Chondrocyte (in vitro differentiated cells): Measurements from ENCODE around the gene NETO2. TPM values are rescaled to one million over a fixed set of nuclear protein-coding genes. Genes with fewer than 3 reads are reported as not detected.
"Not testable (repeated sequence)": the region's sequence is repeated elsewhere in the genome, so short reads cannot be mapped to it uniquely, and the experiment has no call there.

Experiments used
- DNase-seq: peaks from one replicate; pipeline ENCODE4 v3.0.0; 2021; ENCODE audit warnings: mixed read lengths, low spot score
- H3K27ac Mint-ChIP-seq: one replicate; pipeline ENCODE4 v1.8.0; 2021; ENCODE audit warnings: mild to moderate bottlenecking, moderate library complexity, mixed read lengths; ENCODE audit not compliant: unreplicated experiment
- H3K27me3 Mint-ChIP-seq: 2 replicates; pipeline ENCODE4 v1.8.0; 2021; ENCODE audit warnings: low read depth, mixed read lengths
- H3K36me3 Mint-ChIP-seq: 2 replicates; pipeline ENCODE4 v1.8.0; 2021; ENCODE audit warnings: low read depth, mixed read lengths
- H3K4me1 Mint-ChIP-seq: 2 replicates; pipeline ENCODE4 v1.8.0; 2021; ENCODE audit warnings: low read depth, mild to moderate bottlenecking, mixed read lengths
- H3K4me3 Mint-ChIP-seq: one replicate; pipeline ENCODE4 v1.8.0; 2021; ENCODE audit warnings: mild to moderate bottlenecking, moderate library complexity, mixed read lengths; ENCODE audit not compliant: unreplicated experiment
- H3K9me3 Mint-ChIP-seq: 2 replicates; pipeline ENCODE4 v1.8.0; 2021; ENCODE audit warnings: low read depth, mixed read lengths
- total RNA-seq: library from RNA; stranded (reverse); gene quantifications from 3 replicates; pipeline ENCODE4 v1.2.1, GENCODE V29; 2021
- TF ChIP-seq, protein P1 (sequence below): fragments of 200-600 bp; sonication (generic); IDR thresholded peaks from 2 replicates; pipeline ENCODE4 v1.5.0; 2021; ENCODE audit warnings: antibody characterized with exemption, mild to moderate bottlenecking, moderate library complexity

NETO2 gene
- total RNA-seq, 1 donor from 2014 or later: 9.0 TPM

DNA sequence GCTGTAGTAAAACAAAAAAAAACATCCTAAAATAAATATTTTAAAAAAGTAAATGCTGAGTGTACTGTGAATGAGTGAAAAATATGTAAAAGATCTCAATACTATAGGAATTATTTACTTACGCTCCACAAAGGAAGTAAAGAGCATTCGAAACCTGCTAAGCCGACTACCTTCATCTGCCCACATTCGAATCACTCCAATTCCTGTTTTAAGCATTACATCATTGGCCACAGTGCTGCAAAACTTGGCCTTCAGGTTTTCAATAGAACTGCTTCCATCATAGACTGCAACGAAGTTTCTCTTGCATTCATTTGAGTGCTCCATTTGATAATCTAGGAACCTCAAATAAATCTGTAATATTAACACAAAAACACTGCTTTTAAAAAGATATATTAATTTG is 34.4 kb downstream of the NETO2 start:
- Mint-ChIP-seq H3K4me3 (no peak overlapping the region), H3K36me3 (peaks cover 3% of the 10 kb centered on the region), H3K27me3 (no peaks in the 10 kb centered on the region), H3K4me1 (no peaks in the 10 kb centered on the region), H3K9me3 (no peaks in the 10 kb centered on the region), H3K27ac (no peak overlapping the region)
- TF ChIP-seq, protein P1, sequence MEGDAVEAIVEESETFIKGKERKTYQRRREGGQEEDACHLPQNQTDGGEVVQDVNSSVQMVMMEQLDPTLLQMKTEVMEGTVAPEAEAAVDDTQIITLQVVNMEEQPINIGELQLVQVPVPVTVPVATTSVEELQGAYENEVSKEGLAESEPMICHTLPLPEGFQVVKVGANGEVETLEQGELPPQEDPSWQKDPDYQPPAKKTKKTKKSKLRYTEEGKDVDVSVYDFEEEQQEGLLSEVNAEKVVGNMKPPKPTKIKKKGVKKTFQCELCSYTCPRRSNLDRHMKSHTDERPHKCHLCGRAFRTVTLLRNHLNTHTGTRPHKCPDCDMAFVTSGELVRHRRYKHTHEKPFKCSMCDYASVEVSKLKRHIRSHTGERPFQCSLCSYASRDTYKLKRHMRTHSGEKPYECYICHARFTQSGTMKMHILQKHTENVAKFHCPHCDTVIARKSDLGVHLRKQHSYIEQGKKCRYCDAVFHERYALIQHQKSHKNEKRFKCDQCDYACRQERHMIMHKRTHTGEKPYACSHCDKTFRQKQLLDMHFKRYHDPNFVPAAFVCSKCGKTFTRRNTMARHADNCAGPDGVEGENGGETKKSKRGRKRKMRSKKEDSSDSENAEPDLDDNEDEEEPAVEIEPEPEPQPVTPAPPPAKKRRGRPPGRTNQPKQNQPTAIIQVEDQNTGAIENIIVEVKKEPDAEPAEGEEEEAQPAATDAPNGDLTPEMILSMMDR: no peak
- DNase-seq: no peak

DNA sequence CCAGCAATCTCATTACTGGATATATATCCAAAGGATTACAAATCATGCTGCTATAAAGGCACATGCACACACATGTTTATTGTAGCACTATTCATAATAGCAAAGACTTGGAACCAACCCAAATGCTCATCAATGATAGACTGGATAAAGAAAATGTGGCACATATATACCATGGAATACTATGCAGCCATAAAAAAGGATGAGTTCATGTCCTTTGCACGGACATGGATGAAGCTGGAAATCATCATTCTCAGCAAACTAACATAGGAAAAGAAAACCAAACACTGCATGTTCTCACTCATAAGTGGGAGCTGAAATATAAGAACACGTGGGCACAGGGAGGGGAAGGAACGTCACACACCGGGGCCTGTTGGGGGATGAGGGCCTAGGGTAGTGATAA is 40.8 kb downstream of the NETO2 start:
- not testable (repeated sequence) for H3K36me3 Mint-ChIP-seq, H3K27me3 Mint-ChIP-seq, H3K27ac Mint-ChIP-seq, H3K4me1 Mint-ChIP-seq, H3K4me3 Mint-ChIP-seq, H3K9me3 Mint-ChIP-seq, DNase-seq

DNA sequence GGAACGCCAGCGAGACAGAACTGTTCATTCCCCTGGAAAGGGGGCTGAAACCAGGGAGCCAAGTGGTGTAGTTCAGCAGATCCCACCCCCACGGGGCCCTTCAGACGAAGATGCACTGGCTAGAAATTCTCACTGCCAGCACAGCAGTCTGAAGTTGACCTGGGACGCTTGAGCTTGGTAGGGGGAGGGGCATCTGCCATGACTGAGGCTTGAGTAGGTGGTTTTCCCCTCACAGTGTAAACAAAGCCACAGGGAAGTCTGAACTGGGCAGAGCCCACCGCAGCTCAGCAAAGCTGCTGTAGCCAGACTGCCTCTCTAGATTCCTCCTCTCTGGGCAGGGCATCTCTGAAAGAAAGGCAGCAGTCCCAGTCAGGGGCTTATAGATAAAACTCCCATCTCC is 46.6 kb downstream of the NETO2 start:
- DNase-seq, H3K4me1 Mint-ChIP-seq, H3K9me3 Mint-ChIP-seq, H3K27me3 Mint-ChIP-seq, H3K4me3 Mint-ChIP-seq, H3K27ac Mint-ChIP-seq: not testable (repeated sequence)
- H3K36me3 Mint-ChIP-seq: peaks cover 11% of the 10 kb centered on the region

DNA sequence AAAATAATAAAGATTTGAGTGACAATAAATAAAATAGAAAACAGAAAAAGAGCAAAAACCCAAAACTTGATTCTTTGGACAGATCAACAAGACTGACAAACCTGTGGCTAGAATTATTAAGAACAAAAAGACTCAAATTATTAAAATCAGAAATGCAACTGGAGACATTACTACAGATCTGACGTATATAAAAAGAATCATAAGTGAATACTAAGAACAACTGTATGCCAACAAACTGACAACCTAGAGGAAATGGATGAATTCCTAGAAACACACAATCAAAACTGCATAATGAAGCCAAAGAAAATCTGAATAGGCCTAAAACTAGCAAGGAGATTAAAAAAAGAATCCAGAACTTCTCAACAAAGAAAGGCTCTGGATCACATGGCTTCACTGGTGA is 47.4 kb downstream of the NETO2 start:
- TF ChIP-seq, protein P1: no peak
- no peak for DNase-seq
- Mint-ChIP-seq H3K9me3 (peaks cover 8% of the 10 kb centered on the region), H3K4me3 (no peak overlapping the region), H3K36me3 (peaks cover 11% of the 10 kb centered on the region), H3K27ac (no peak overlapping the region), H3K27me3 (no peaks in the 10 kb centered on the region), H3K4me1 (no peaks in the 10 kb centered on the region)

DNA sequence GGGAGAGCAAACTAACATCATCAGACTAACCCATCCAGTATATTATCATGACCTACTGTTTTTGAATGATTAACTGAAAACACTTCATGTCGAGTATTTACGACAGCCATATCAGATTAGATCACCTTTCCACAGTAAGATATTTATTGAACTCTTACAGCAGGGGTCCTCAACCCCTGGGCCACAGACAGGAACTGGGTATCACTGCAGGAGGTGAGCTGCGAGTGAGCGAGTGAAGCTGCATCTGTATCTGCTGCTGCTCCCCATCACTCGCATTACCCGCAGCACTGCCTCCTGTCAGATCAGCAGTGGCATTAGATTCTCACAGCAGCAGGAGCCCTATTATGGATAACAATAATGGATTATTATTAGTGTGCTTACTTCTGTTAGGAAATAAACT is 59.5 kb downstream of the NETO2 start:
- H3K4me1 Mint-ChIP-seq: no peaks in the 10 kb centered on the region
- no peaks in the 10 kb centered on the region for H3K27me3 Mint-ChIP-seq
- H3K9me3 Mint-ChIP-seq: no peaks in the 10 kb centered on the region
- DNase-seq: no peak
- TF ChIP-seq, protein P1: no peak
- peaks cover 4% of the 10 kb centered on the region for H3K36me3 Mint-ChIP-seq
- H3K27ac Mint-ChIP-seq: no peak overlapping the region
- H3K4me3 Mint-ChIP-seq: no peak overlapping the region

DNA sequence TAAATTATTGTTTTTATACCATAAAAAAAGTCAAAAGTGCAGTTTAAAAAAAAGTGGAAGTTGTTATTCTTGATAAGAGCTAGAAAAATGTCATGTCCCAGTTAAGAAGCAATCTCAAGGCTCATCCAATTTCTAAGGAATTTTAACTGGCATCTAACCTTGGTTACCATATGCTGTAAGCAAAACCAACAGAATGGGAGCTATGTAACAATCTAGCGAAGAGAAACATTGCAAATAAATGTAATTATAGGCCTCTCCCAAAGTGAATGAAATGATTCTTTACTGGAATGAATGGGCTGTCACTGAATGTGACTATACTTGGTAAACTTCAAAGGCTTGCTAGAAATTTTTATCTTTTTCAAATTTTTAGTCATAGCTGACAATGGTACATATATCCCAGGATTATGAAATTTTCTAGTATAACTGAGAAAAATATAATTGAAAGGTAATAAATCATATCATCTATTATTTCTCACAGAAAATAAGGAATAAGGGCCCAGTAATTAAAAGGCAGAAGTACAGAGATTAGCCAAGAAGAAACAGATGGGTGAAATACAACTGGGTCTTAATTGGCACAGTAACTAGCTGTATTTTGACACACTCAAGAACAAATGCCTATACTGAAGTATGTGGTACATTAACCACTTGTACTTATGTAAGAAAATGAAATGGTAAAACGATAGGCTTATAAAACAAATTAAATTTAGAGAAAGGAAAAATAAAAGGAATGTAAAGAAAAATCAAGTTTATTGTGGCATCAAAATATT is 61.5 kb downstream of the NETO2 start:
- Mint-ChIP-seq H3K36me3 (peaks cover 4% of the 10 kb centered on the region), H3K4me1 (no peaks in the 10 kb centered on the region), H3K27ac (no peak overlapping the region), H3K27me3 (no peaks in the 10 kb centered on the region), H3K4me3 (no peak overlapping the region), H3K9me3 (no peaks in the 10 kb centered on the region)
- DNase-seq: no peak
- TF ChIP-seq, protein P1: no peak
